DOHH2 (cell line): Measurements from ENCODE around the gene ADCK1.

ENCODE experiments used
- EZH2phosphoT487 ChIP-seq: fragments of 200-600 bp; sonication (generic); IDR thresholded peaks from 2 replicates; pipeline ENCODE4 v1.6.1; 2017; ENCODE audit warnings: borderline replicate concordance, mild to moderate bottlenecking, antibody characterized with exemption, low read length, moderate library complexity, mixed read lengths
- TF ChIP-seq, protein P1 (sequence below): fragments of 200-600 bp; sonication (generic); IDR thresholded peaks from one replicate; pipeline ENCODE4 v1.5.1; 2014; ENCODE audit warnings: antibody characterized with exemption, mild to moderate bottlenecking, low read depth, low read length; ENCODE audit not compliant: poor library complexity, severe bottlenecking

GRCh38 chr14:77848031-77848430 lies 48.1 kb downstream of the ADCK1 start:
- TF ChIP-seq, protein P1, sequence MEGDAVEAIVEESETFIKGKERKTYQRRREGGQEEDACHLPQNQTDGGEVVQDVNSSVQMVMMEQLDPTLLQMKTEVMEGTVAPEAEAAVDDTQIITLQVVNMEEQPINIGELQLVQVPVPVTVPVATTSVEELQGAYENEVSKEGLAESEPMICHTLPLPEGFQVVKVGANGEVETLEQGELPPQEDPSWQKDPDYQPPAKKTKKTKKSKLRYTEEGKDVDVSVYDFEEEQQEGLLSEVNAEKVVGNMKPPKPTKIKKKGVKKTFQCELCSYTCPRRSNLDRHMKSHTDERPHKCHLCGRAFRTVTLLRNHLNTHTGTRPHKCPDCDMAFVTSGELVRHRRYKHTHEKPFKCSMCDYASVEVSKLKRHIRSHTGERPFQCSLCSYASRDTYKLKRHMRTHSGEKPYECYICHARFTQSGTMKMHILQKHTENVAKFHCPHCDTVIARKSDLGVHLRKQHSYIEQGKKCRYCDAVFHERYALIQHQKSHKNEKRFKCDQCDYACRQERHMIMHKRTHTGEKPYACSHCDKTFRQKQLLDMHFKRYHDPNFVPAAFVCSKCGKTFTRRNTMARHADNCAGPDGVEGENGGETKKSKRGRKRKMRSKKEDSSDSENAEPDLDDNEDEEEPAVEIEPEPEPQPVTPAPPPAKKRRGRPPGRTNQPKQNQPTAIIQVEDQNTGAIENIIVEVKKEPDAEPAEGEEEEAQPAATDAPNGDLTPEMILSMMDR = no peak
- TF ChIP-seq EZH2phosphoT487 = no peak
